GM18511 (cell line): ENCODE data around the gene F5.

Source experiments
- ATAC-seq: cut with Tn5 transposase; IDR thresholded peaks from one replicate; pipeline ENCODE4 v1.9.1; 2021; ENCODE audit warnings: mild to moderate bottlenecking, moderate library complexity; ENCODE audit not compliant: unreplicated experiment

The F5 gene

GRCh38 chr1:169588785-169589485 lies 2.7 kb upstream of the F5 start:
- no peak for ATAC-seq

- no peak for ATAC-seq
These were observed 1.8 kb upstream of the F5 start for GRCh38 chr1:169588112-169588511.

GRCh38 chr1:169586067-169586394 lies 250 bp downstream of the F5 start:
- ATAC-seq = no peak

- no peak for ATAC-seq
These were observed 1.1 kb downstream of the F5 start for GRCh38 chr1:169585181-169585580.

- ATAC-seq = no peak
These were observed 1.7 kb downstream of the F5 start for GRCh38 chr1:169584483-169585144.

- ATAC-seq = no peak
These were observed 8.1 kb downstream of the F5 start for GRCh38 chr1:169577981-169578738.

GRCh38 chr1:169576935-169577331 lies 9.3 kb downstream of the F5 start:
- no peak for ATAC-seq

GRCh38 chr1:169576241-169576934 lies 9.9 kb downstream of the F5 start:
- no peak for ATAC-seq

- ATAC-seq = no peak
These were observed 11.9 kb downstream of the F5 start for GRCh38 chr1:169574336-169574735.

GRCh38 chr1:169572187-169572586 lies 14.1 kb downstream of the F5 start:
- no peak for ATAC-seq

- no peak for ATAC-seq
These were observed 14.8 kb downstream of the F5 start for GRCh38 chr1:169571450-169571849.

GRCh38 chr1:169570172-169570574 lies 16.1 kb downstream of the F5 start:
- ATAC-seq = no peak

GRCh38 chr1:169568497-169568896 lies 17.8 kb downstream of the F5 start:
- no peak for ATAC-seq

GRCh38 chr1:169565335-169566271 lies 20.7 kb downstream of the F5 start:
- ATAC-seq = no peak

- ATAC-seq = no peak
These were observed 22.6 kb downstream of the F5 start for GRCh38 chr1:169563650-169564049.

GRCh38 chr1:169563019-169563615 lies 23.2 kb downstream of the F5 start:
- ATAC-seq = no peak

GRCh38 chr1:169561692-169562091 lies 24.6 kb downstream of the F5 start:
- ATAC-seq = no peak

GRCh38 chr1:169557131-169557530 lies 29.1 kb downstream of the F5 start:
- no peak for ATAC-seq

GRCh38 chr1:169550294-169550693 lies 36.0 kb downstream of the F5 start:
- no peak for ATAC-seq

- no peak for ATAC-seq
These were observed 38.0 kb downstream of the F5 start for GRCh38 chr1:169548282-169548681.
